GM19395 (cell line): ENCODE results near the gene STX8.
"Not testable (repeated sequence)": the region's sequence is repeated elsewhere in the genome, so short reads cannot be mapped to it uniquely, and the experiment has no call there.

ENCODE experiments used
- ATAC-seq: cut with Tn5 transposase; IDR thresholded peaks from one replicate; pipeline ENCODE4 v1.9.1; 2021; ENCODE audit warnings: mild to moderate bottlenecking, moderate library complexity; ENCODE audit not compliant: unreplicated experiment

The STX8 gene

DNA sequence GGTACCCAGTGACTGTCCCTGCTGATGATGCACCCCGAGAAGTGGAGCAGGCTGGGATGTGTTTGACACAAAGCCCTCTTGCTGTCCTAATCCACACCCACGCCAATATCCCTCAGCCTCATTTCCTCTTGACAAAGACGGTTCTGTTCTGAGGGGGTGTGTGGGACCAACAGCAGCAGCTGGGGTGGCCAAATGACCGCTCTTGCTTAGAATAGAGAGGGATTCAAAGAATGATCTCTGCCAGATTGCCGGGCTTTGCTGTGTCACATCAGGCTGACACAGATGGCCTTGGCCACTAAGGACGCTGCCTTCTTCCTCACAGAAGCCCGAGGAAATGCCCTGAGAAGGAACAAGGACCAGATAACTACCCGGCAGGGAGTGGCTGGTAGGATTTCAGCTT lies 303.6 kb downstream of the STX8 start:
- no peak for ATAC-seq

DNA sequence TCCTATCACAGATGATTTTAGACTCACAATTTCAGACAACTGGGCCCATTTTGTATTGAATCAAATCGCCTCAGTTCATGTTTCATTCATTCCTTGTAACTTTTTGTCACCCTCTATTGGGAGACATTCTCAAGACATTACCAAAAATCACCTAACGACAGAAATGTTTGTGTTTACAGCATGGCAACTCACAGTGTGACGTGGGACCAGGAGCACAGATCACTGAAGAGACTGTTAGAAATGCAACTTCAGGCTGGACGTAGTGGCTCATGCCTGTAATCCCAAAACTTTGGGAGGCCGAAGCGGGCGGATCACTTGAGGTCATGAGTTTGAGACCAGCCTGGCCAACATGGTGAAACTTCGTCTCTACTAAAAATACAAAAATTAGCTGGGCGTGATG lies 304.7 kb downstream of the STX8 start:
- ATAC-seq: no peak

DNA sequence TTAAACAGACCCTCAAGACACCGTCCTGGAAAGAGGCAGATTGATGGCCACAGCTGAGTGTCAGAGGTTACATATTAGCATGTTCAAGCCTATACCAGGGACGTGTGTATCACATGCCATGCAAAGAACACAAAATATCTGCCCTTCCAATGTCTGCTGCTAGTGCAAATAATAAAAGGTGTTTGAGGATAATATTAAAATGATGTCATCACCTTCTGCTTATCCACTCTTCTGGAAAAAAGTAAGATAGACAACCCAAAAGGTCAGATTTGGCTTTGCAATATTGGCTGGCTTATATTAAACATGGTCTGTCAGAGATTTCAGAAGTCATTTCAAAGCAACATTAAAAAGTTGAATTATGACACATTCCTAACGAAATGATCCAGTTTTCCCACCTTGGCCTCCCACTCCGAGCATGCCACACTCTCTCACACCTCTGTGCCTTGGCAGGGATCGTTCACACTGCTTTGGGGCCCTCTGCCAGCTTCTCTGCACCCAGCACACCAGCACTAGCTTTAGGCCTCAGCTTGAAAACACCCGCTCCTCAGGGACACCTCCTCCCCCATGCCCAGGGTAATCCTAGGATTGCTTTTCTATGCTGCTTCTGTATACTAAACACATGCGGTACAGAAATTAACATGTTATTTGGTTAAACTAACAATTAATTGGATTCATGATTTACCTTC lies 306.1 kb downstream of the STX8 start:
- no peak for ATAC-seq

DNA sequence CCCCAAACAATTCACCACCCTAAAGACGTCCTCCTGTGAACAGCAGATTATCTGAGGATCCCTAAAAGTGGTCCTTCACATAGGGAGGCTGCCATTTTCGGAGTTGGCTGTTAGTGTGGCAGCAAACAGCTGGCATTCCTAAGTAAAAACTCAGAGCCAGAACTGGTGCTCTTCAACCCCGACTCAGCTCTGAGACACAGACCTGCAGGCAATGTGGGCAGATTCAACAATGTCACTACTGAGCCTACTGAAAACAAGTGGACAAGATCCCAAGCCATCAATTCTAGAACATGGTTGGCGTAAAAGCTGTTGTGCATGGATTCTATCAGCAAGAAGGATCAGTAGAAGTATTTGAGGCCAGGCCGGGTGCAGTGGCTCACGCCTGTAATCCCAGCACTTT lies 307.1 kb downstream of the STX8 start:
- no peak for ATAC-seq

DNA sequence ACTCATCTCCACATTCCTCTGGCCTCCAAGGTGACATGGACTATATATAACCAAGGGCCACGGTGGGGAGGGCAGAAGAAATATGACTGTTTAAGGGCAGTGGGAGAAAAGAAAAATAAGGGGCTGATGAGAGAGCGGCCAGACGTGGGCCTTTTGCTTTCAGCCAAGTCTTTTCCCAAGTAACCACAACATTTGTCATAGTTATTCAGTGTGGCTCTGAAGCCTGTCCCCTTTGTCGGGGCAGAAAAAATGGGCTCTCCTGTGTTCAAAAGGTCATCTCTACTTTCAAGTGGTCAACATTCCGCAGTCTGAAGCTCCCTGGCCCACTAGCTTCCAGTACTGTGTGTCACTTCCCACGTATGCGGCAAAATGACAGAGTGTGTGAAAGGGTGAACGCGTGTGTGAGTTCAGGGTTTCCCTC lies 308.9 kb downstream of the STX8 start:
- no peak for ATAC-seq

DNA sequence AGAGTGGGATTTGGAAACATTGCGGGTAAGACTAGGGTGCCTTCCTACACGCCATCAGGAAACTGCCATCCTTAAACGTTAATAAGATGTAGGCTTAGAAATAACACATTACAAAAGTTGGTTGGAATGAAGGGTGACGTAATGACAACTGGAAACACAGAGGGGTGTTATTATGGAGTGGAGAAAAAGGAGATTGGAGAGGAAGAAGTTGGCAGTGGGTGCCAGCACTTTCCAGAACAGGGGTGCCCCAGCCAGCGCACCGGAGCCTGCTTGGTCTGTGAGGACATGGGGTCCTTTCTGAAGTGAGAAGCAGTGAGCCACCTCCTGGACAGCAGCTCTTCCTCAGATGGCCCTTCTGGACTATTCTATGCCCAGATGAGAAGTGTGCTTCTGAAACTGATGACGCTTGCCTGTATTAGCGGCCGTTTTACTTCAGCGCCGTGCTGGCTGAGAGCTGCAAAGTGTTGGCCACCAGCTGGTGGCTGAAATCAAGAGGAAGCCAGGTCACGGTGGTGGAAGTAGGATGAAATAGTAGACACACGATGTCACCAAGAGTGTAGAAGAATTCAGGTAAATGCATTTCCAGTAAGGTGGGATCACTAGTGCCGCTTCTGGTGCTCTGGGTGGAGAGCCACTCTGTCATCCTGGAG lies 309.5 kb downstream of the STX8 start:
- no peak for ATAC-seq

DNA sequence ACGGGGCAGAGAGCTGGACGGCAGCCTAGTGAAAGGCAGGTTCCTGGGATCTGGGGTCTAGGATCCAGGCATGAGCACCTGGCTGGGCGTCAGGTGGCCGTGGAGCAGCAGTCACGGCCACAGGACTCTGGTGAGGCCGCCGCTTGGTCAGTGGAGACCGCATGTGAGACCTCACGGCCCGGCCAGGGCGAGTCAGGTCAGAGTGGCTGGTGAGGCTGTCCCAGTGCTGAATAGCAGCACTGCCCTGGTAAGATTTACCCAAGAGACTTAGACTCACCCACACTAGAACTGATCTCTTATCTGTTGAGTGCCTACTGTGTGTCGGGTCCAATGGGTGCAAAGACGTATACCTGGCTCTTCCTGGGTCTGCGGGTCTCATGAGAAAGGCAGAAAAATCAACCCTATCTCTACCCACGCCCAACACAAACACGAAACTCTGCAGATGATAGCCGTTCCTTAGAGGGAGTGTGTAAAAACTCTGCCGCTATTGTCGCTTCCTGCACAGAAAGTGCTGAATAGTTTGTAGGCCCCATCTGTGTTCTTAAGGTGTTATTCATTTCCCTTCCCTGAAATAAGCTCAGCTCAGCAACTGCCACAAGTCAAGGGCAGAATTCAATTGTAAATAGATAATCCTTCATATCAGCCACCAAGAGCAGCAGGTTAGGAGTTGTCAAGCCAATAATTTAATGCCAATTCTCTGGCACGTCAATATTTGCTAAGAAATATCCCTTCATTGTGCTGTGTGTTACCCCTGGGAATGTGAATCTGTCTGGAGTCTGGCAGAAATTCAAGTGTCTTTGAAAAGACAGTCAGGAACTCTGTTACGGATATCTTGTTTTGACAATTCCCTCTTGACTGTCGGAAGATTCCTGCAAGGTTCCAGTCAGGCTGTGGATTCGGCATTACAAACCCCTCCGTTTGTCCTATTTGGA lies 314.3 kb downstream of the STX8 start:
- no peak for ATAC-seq

DNA sequence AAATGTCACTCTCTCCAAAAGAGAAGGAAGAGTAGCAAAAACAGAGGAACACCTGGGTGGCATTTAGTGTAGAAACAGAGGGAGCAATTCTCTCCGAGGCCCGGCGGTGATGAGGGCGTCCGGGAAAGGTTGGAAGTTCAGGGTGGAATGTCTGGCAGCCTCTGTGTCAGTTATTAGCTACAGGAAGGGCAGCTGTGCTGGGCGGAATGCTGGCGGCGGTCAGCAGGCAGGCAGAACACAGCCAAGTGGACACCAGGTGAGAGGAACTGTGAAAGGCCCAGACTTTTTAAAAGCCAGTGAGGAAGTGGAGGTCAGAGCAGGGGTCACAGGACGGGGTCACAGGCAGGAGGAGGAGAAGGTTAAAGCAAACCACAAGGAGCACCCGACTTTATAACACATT lies 316.2 kb downstream of the STX8 start:
- ATAC-seq: no peak

DNA sequence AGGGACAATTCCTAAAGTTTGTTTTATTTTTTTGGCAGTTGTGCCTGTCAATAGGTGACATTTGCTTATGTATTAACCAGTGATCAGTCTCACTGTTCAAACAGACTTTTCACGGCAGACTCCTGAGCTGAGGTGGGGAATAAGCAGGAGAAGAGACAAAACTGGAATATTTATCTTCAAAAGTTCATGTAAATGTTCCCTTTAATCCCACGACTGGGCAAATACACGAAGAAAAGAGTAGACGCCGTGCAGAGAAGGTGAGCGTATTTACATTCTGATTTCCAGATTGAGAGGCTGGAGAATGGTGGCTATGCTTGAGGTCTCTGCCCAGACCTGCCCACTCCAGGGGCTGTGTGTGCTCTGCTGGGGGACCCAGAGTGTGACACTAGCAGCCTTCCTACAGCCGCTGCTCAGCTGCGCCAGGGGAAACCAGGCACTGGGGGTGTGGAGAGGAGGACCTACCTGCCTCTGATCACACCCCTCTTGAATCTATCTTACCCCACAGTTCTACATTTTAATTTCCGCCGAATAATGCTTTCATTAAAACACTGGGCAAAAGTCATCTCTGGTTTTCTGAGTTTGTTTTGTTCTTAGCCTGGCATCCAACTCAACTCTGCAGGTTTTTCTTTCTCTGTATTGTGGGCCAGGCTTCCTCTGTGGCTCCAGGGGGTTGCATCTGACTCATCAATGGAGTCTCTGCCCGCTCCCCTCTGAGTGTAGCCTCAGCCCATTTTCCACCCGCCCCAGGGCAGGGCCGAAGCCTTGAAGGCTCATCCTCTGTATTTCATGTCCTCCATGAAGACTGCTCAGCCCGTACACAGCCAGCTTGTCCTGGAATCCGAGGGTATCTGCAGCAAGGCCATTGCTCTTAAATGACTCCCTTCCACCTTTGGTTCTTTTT lies 317.3 kb downstream of the STX8 start:
- ATAC-seq: no peak

DNA sequence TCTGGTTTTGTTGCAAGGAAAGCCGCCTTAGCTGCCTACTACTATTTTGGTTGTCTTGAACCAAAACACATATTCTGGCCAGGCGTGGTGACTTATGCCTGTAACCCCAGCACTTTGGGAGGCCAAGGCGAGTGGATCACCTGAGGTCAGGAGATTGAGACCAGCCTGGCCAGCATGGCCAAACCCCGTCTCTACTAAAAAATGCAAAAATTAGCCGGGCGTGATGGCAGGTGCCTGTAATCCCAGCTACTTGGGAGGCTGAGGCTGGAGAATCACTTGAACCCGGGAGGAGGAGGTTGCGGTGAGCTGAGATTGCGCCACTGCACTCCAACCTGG lies 318.0 kb downstream of the STX8 start:
- not testable (repeated sequence) for ATAC-seq

DNA sequence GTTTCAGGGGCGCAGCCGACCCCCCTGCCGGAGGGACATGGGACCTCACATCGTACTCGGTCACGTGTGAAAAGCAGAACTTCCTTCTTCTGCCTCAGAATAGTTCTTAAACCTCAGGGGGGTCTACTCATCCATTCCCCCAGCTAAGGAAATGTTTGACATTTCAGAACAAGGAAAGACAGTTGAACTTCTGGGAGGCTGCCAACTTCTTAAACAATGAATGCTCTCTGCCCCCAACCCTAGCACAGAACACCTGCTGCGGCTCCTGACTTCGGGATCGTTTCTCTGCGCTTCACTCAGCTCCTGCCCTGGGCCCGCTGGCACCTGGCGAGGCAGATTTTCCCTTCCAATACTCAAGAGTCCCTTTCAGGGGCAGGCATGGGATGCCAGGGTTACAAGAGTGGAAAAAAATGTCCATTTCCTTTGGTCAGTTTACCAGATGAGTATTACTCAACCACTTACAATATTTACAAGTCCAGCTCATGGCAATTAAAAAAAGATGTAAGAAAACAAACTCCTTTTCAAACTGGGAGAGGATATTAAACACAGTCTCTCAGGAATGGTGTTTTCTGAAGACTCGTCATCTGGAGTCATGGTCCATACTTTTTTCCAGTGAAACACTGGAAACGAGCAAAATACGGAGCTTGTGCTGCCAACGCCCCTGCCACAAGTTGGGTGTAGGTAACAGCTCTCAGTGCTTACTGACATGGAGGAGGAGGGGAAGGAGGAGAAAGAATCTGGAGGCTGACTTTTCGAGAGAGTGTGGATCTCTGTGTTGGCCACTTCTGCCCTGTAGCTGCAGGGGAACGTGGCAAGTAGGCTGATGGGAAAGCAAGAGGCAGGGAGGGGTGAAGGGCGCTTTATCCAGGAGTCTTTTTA lies 318.6 kb downstream of the STX8 start:
- no peak for ATAC-seq

DNA sequence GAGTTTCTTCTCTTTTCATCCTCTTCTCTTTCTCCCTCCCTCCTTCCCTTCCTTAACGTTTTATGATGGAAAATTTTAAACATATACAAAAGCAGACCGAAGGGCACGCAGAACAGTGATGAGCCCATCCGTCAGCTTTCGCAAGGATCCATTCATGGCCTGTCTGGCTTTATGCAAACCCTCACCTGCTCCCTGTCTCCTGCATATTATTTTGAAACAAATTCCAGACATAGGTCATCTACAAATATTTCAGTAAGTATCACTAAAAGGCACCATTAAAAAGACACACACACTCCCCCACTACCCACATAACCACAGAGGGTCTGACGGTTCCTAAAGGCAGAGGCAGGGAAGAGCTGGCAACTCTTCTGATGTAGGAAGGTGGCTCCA lies 319.3 kb downstream of the STX8 start:
- ATAC-seq: no peak

DNA sequence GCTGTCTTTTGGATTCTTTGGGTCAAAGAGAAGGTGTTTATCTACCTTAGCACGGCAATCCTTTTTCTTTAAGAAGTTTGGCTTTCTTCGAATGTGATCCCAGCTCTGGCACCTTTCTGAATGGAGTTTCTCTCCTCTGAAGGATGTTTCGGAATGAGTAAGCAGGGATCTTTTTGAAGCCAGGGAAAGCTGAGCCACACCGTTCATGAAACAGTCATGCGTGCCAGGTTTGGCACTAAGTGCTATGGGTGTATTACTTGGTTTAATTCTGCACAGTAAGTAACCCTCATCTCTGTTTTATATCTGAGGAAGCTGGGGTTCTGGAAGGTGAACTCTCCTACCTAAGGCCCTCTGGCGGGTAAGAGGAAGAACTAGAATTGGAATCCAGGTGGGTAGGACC lies 319.8 kb downstream of the STX8 start:
- ATAC-seq: no peak

DNA sequence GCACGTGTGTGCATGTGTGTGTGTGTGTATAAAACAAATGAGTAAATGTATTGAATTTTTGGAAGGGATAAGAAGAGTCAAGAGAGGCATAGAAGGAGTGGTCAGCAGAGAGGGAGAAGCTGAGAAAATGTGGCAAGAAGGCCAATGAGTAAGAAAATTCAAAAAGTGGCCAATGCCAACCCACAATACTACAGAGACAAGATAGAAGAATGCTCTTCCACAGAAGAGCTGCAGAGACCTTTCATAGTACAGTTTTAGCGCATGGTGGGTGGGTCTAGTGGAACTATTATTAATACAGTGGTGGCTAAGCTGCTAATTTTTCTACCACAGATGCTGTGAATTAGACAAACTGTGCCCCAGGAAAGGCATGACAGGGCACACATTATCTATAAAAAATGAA lies 320.8 kb downstream of the STX8 start:
- ATAC-seq: no peak

DNA sequence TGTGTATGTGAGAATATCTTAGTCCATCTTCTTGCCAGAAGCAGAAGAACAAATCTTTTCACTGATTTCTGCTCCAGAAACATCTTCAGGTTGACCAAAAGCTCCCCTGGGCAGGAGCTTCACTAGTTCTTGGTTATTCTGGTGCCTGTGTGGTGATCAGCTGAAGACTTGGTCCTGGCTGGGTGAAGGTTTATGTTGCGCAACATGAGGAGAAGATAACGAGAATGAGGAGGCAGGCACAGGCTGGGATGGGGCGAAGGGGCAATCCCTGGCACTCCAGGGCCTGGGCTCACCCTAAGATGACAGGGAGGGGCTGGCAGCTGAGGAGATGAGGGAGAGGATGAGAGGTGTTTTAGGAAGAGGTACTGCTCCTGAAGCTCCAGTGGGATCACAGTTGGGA lies 322.3 kb downstream of the STX8 start:
- ATAC-seq: no peak

DNA sequence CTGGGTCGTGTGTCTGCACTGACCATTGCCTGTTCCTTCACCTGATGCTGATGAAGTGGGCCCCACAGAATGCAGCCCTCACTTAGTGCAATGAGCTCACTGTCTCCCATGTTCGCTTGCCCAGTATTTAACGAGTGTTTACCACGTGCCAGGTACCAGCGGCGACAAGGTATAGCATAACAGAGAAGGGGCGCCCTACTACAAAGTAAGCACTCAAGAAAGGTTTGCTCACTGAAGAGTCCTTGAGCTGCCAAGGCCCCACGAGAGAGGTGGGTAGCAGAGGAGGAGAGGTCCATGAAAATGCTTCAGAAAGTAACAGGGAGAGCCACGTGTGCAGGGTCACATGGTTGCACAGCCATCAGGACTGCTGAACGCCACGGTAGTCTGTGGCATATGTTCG lies 324.3 kb downstream of the STX8 start:
- no peak for ATAC-seq

DNA sequence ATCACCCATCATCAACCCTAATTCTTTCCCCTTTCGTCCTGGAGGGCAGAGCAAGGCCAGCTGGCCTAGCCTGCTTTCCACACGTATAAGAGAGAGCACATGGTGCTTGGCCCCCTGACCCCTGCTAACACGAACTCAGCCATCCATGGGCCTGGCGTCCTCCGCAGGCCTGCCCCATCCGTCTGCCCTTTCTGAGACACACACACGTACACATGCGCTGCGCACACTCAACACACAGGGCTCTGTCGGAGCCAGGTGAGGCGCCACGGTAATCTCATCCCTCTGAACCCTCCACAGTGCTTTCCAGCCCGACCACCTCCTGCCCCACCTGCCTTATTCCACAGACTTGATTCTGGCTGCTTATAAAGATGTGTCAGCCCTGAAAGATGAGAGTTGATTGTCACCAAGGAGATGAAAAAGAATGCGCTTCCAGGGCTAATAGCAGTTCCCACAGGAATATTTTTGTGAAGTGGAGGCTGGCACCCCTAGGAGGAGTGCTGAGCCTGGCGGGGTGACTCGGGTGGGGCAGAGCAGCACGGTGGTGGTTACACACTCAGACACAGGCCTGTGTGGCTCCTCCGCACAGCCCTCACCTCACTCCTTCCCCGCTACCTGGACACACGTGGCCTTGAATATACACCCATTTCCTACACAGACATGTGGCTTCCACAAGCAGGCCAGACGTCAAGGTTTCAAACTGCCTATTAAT lies 326.2 kb downstream of the STX8 start:
- no peak for ATAC-seq

DNA sequence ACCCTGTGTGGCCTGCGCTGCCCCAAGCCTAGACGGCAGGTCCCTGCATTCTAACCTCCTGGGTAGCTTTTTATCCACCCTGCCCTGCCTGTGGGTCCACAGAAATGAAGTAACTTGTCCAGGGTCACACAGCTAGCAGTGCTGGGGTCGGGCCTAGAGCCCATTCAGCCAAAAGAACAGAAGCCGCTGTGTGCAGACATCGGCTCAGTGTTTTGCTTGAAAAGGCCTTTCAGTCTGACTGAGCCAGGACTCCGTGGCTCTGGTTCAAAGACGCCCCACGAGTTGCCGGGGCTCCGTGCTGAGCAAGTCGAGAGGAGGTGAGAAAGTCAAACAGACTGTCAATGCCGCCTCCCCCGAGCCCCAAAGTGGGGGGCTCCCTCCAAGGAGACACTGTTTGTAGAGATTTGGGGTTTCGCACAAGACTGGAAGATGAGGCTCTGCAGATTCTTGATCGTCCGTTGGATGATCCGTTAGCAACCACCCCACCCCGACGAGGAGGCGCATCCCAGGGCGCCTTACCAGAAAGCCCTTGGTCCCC lies 328.1 kb downstream of the STX8 start:
- ATAC-seq: no peak
